PC-9 (cell line): ENCODE measurements around the gene TMEM51. TPM values are rescaled to one million over a fixed set of nuclear protein-coding genes. Genes with fewer than 3 reads are reported as not detected.

ENCODE experiments used
- BruUV-seq: library from RNA; stranded (reverse); fragments of 400-500 nt; replicated peaks from 2 replicates; lab custom pipeline; 2021; lab: Mats Ljungman, UMichigan
- CTCF ChIA-PET: fragments of 300-600 bp; sonication (Branson Sonifier 250); formaldehyde crosslinking; loops from one replicate; lab custom pipeline; 2022; ENCODE audit warnings: antibody characterized with exemption; lab: Charles Lee
- POLR2A ChIA-PET: fragments of 300-600 bp; sonication (Branson Sonifier 250); formaldehyde crosslinking; loops from one replicate; lab custom pipeline; 2022; ENCODE audit warnings: antibody characterized with exemption; ENCODE audit not compliant: unreplicated experiment; lab: Charles Lee
- DNase-seq, 2 experiments: peaks; one replicate each; pipeline versions ENCODE4 v3.0.0 to v3.0.0-alpha.2; 2015 to 2022; ENCODE audit warnings: mixed read lengths in 1 of 2
- H2AFZ ChIP-seq: fragments of 200-600 bp; sonication (generic); 2 replicates; pipeline ENCODE4 v1.8.1; 2017; ENCODE audit warnings: antibody characterized with exemption
- H3F3A ChIP-seq: fragments of 200-600 bp; sonication (generic); 2 replicates; pipeline ENCODE4 v1.8.1; 2017; ENCODE audit warnings: antibody characterized with exemption, mild to moderate bottlenecking, low read depth; ENCODE audit not compliant: insufficient read depth
- H3K27ac ChIP-seq: fragments of 200-600 bp; sonication (generic); 2 replicates; pipeline ENCODE4 v1.6.1; 2016; ENCODE audit warnings: mixed run types
- H3K27me3 ChIP-seq: fragments of 200-600 bp; sonication (generic); 2 replicates; pipeline ENCODE4 v1.6.1; 2016; ENCODE audit warnings: low read depth, mixed run types; ENCODE audit not compliant: insufficient read depth
- H3K36me3 ChIP-seq: fragments of 200-600 bp; sonication (generic); 2 replicates; pipeline ENCODE4 v1.6.1; 2016; ENCODE audit warnings: low read depth, mixed run types
- H3K4me1 ChIP-seq: fragments of 200-600 bp; sonication (generic); replicated peaks from 2 replicates; pipeline ENCODE4 v1.6.1; 2016; ENCODE audit warnings: mixed run types; ENCODE audit not compliant: insufficient read depth
- H3K4me2 ChIP-seq: fragments of 200-600 bp; sonication (generic); 2 replicates; pipeline ENCODE4 v1.6.1; 2017; ENCODE audit warnings: mixed run types
- H3K4me3 ChIP-seq: fragments of 200-600 bp; sonication (generic); 2 replicates; pipeline ENCODE4 v1.6.1; 2016; ENCODE audit warnings: mixed run types
- H3K79me2 ChIP-seq: fragments of 200-600 bp; sonication (generic); 2 replicates; pipeline ENCODE4 v1.6.1; 2017; ENCODE audit warnings: low read depth, mixed run types
- H3K9me2 ChIP-seq: fragments of 200-600 bp; sonication (generic); 2 replicates; pipeline ENCODE4 v1.8.1; 2017; ENCODE audit warnings: mild to moderate bottlenecking; ENCODE audit not compliant: insufficient read depth
- H3K9me3 ChIP-seq: fragments of 200-600 bp; sonication (generic); 2 replicates; pipeline ENCODE4 v1.8.1; 2016; ENCODE audit warnings: low read depth; ENCODE audit not compliant: insufficient read depth
- H4K20me1 ChIP-seq: fragments of 200-600 bp; sonication (generic); 2 replicates; pipeline ENCODE4 v1.8.1; 2017; ENCODE audit not compliant: insufficient read depth
- CTCF ChIP-seq: fragments of 200-600 bp; sonication (generic); conservative IDR thresholded peaks from 2 replicates; pipeline ENCODE4 v1.6.1; 2017; ENCODE audit warnings: mixed run types, antibody characterized with exemption, mild to moderate bottlenecking, moderate library complexity
- EZH2 ChIP-seq: fragments of 200-600 bp; sonication (generic); IDR thresholded peaks from 2 replicates; pipeline ENCODE4 v1.8.0; 2017; ENCODE audit warnings: antibody characterized with exemption, low read depth
- intact Hi-C: fragments of 100-400 bp; cut with micrococcal nuclease; formaldehyde crosslinking; loops from one replicate; pipeline ENCODE4 v1.10.0; 2022; ENCODE audit not compliant: unreplicated experiment
- total RNA-seq: library from RNA; stranded (reverse); gene quantifications from 2 replicates; pipeline ENCODE4 v1.2.3, GENCODE V29; 2021

TMEM51 gene
- total RNA-seq, 1 experiment from 2014 or later, result 11.7 TPM

GRCh38 chr1:15222653-15223303 is 69.2 kb downstream of the TMEM51 start:
- BruUV-seq, result no TSS peak
- H4K20me1 ChIP-seq, result no peaks in the 10 kb centered on the region
- no peaks in the 10 kb centered on the region for H3K9me2 ChIP-seq
- H3K36me3 ChIP-seq, result no peaks in the 10 kb centered on the region
- H3K4me2 ChIP-seq, result no peak overlapping the region
- ChIA-PET POLR2A (no interaction called here), CTCF (interaction anchor here (0.5 to 0.6 kb wide), 2 partner anchors 84 to 245 kb away, joined by 6 to 8 read pairs; no protein-coding TSS in a partner anchor)
- DNase-seq, result no peak
- no peak overlapping the region for H2AFZ ChIP-seq
- H3K9me3 ChIP-seq, result no peaks in the 10 kb centered on the region
- no peaks in the 10 kb centered on the region for H3K79me2 ChIP-seq
- peaks cover 26% of the 10 kb centered on the region for H3K4me1 ChIP-seq
- H3K27me3 ChIP-seq, result no peaks in the 10 kb centered on the region
- TF ChIP-seq EZH2 (no peak), CTCF (no peak)
- H3K27ac ChIP-seq, result no peak overlapping the region
- peaks cover 22% of the 10 kb centered on the region; the same call in 1 of the 2 replicates for H3F3A ChIP-seq
- H3K4me3 ChIP-seq, result no peak overlapping the region
- intact Hi-C loops, result no loop called here

GRCh38 chr1:15224259-15224869 is 70.8 kb downstream of the TMEM51 start:
- no peaks in the 10 kb centered on the region for H3K9me3 ChIP-seq
- H3F3A ChIP-seq, result 0 out of 2 replicates have a peak, but pooled peaks cover 9% of the 10 kb centered on the region
- no peaks in the 10 kb centered on the region for H3K79me2 ChIP-seq
- H3K4me2 ChIP-seq, result no peak overlapping the region
- ChIA-PET POLR2A (no interaction called here), CTCF (no interaction called here)
- no peaks in the 10 kb centered on the region for H3K27me3 ChIP-seq
- intact Hi-C loops, result no loop called here
- peaks cover 11% of the 10 kb centered on the region; the same call in 1 of the 2 replicates for H3K4me1 ChIP-seq
- no peak overlapping the region for H3K4me3 ChIP-seq
- H2AFZ ChIP-seq, result no peak overlapping the region
- H3K9me2 ChIP-seq, result no peaks in the 10 kb centered on the region
- no peak for TF ChIP-seq EZH2
- no peaks in the 10 kb centered on the region for H4K20me1 ChIP-seq
- no peak overlapping the region for H3K27ac ChIP-seq
- H3K36me3 ChIP-seq, result no peaks in the 10 kb centered on the region
- BruUV-seq, result no TSS peak
- DNase-seq, result no peak

- no peak overlapping the region for H3K4me2 ChIP-seq
- DNase-seq, result no peak
- no peaks in the 10 kb centered on the region for H3K27me3 ChIP-seq
- no peaks in the 10 kb centered on the region for H3K79me2 ChIP-seq
- BruUV-seq, result no TSS peak
- no peaks in the 10 kb centered on the region for H3K36me3 ChIP-seq
- H3K9me2 ChIP-seq, result no peaks in the 10 kb centered on the region
- 0 out of 2 replicates have a peak, but pooled peaks cover 9% of the 10 kb centered on the region for H3F3A ChIP-seq
- H3K4me3 ChIP-seq, result no peak overlapping the region
- H3K9me3 ChIP-seq, result no peaks in the 10 kb centered on the region
- no peaks in the 10 kb centered on the region for H4K20me1 ChIP-seq
- H3K27ac ChIP-seq, result no peak overlapping the region
- intact Hi-C loops, result no loop called here
- H3K4me1 ChIP-seq, result peaks cover 11% of the 10 kb centered on the region; the same call in 1 of the 2 replicates
- TF ChIP-seq CTCF, result no peak
- no peak for TF ChIP-seq EZH2
- ChIA-PET POLR2A (no interaction called here), CTCF (no interaction called here)
- H2AFZ ChIP-seq, result no peak overlapping the region
Observed at GRCh38 chr1:15224974-15225373, 71.4 kb downstream of the TMEM51 start.
